PFSK-1 (cell line): Measurements from ENCODE around the gene SCGB3A2.

Experiments
- FOXP2 ChIP-seq: optimal IDR thresholded peaks from 2 replicates; pipeline ENCODE3; 2011; ENCODE audit warnings: borderline replicate concordance, control low read depth, inconsistent platforms; ENCODE audit not compliant: insufficient read depth; ENCODE audit errors: extremely low read length, extremely low read depth
- POLR2AphosphoS5 ChIP-seq: IDR thresholded peaks from 2 replicates; pipeline ENCODE4 v1.6.1; 2012; ENCODE audit warnings: low read depth, mild to moderate bottlenecking, control low read depth, low read length, moderate library complexity
- REST ChIP-seq, 2 experiments: IDR thresholded peaks; 2 replicates each; pipeline versions ENCODE4 v1.6.1 to v1.8.0; 2011 to 2012; ENCODE audit warnings: low read depth in 2 of 2, low read length in 2 of 2, control low read depth in 1 of 2, inconsistent platforms in 1 of 2, mild to moderate bottlenecking in 1 of 2, moderate library complexity in 1 of 2; ENCODE audit not compliant: insufficient read depth in 1 of 2
- SIN3A ChIP-seq: IDR thresholded peaks from 2 replicates; pipeline ENCODE4 v1.6.1; 2012; ENCODE audit warnings: mild to moderate bottlenecking, low read length, moderate library complexity, borderline replicate concordance; ENCODE audit not compliant: insufficient read depth
- TAF1 ChIP-seq: IDR thresholded peaks from 2 replicates; pipeline ENCODE4 v1.6.1; 2012; ENCODE audit warnings: low read length, control low read depth, borderline replicate concordance; ENCODE audit not compliant: insufficient read depth

- TF ChIP-seq POLR2AphosphoS5 = no peak
- no peak for TF ChIP-seq SIN3A
- TF ChIP-seq TAF1 = no peak
- TF ChIP-seq REST (IDR thresholded peaks at IDR 0.05; ENCODE audit: insufficient read depth in 1 of 2, low read depth in 2 of 2, low read length in 2 of 2) = no peak
- no peak for TF ChIP-seq FOXP2
These were observed 39.7 kb downstream of the SCGB3A2 start for GRCh38 chr5:147918101-147918685.
